ENCODE results near the gene TOMM7.
A peak's percentile ranks its signal among the peaks of the same experiment; 100 is the strongest.

TOMM7 gene

GRCh38 chr7:22860337-22860736 is 37.7 kb upstream of the TOMM7 start:
- H3K4me3 ChIP-seq (ENCODE audit: low read depth, low read length) = no peak overlapping the region
- TF ChIP-seq CTCF (IDR thresholded peaks at IDR 0.05; ENCODE audit: low read depth, low read length, missing control alignments) = no peak
- in situ Hi-C loops (cut with HindIII; ENCODE audit: low sequenced_read_pairs) = loop anchor here (25.0 kb wide), 1 partner anchor 127 kb away; no protein-coding TSS in a partner anchor
- DNase-seq (ENCODE audit: low read depth) = no peak

GRCh38 chr7:22859641-22860290 is 37.1 kb upstream of the TOMM7 start:
- in situ Hi-C loops (cut with HindIII; ENCODE audit: low sequenced_read_pairs) = loop anchor here (5.0 to 25.0 kb wide), 2 partner anchors 128 to 277 kb away; no protein-coding TSS in a partner anchor
- TF ChIP-seq CTCF (IDR thresholded peaks at IDR 0.05; ENCODE audit: low read depth, low read length, missing control alignments) = no peak
- H3K4me3 ChIP-seq (ENCODE audit: low read depth, low read length) = no peak overlapping the region
- no peak for DNase-seq (ENCODE audit: low read depth)

- TF ChIP-seq CTCF (IDR thresholded peaks at IDR 0.05; ENCODE audit: low read depth, low read length, missing control alignments) = no peak
- DNase-seq (ENCODE audit: low read depth) = peak; percentile 98
- no peak overlapping the region for H3K4me3 ChIP-seq (ENCODE audit: low read depth, low read length)
- in situ Hi-C loops (cut with HindIII; ENCODE audit: low sequenced_read_pairs) = loop anchor here (5.0 to 25.0 kb wide), 2 partner anchors 128 to 277 kb away; no protein-coding TSS in a partner anchor
Observed at GRCh38 chr7:22858640-22859561, 36.3 kb upstream of the TOMM7 start.

- H3K4me3 ChIP-seq (ENCODE audit: low read depth, low read length) = no peak overlapping the region
- DNase-seq (ENCODE audit: low read depth) = no peak
- TF ChIP-seq CTCF (IDR thresholded peaks at IDR 0.05; ENCODE audit: low read depth, low read length, missing control alignments) = no peak
- in situ Hi-C loops (cut with HindIII; ENCODE audit: low sequenced_read_pairs) = loop anchor here (5.0 to 25.0 kb wide), 2 partner anchors 129 to 276 kb away; no protein-coding TSS in a partner anchor
Observed at GRCh38 chr7:22858274-22858639, 35.6 kb upstream of the TOMM7 start.

GRCh38 chr7:22856416-22856815 is 33.8 kb upstream of the TOMM7 start:
- no peak for DNase-seq (ENCODE audit: low read depth)
- in situ Hi-C loops (cut with HindIII; ENCODE audit: low sequenced_read_pairs) = loop anchor here (5.0 to 25.0 kb wide), 2 partner anchors 131 to 274 kb away; no protein-coding TSS in a partner anchor
- no peak overlapping the region for H3K4me3 ChIP-seq (ENCODE audit: low read depth, low read length)
- TF ChIP-seq CTCF (IDR thresholded peaks at IDR 0.05; ENCODE audit: low read depth, low read length, missing control alignments) = no peak

GRCh38 chr7:22855049-22855392 is 32.4 kb upstream of the TOMM7 start:
- in situ Hi-C loops (cut with HindIII; ENCODE audit: low sequenced_read_pairs) = loop anchor here (5.0 to 25.0 kb wide), 2 partner anchors 132 to 273 kb away; no protein-coding TSS in a partner anchor
- TF ChIP-seq CTCF (IDR thresholded peaks at IDR 0.05; ENCODE audit: low read depth, low read length, missing control alignments) = no peak
- H3K4me3 ChIP-seq (ENCODE audit: low read depth, low read length) = peak overlapping the region; percentile 67
- peak; percentile 39 for DNase-seq (ENCODE audit: low read depth)
